Activated naive CD4-positive, alpha-beta T cell treated with Interleukin-2 at 50 U/mL for 16 hours (primary cell): ENCODE data around the gene NEK7.
"Not testable (repeated sequence)": the region's sequence is repeated elsewhere in the genome, so short reads cannot be mapped to it uniquely, and the experiment has no call there.

Source experiments
- DNase-seq: peaks from one replicate; pipeline ENCODE4 v3.0.0-alpha.2; 2020

Gene NEK7

DNA sequence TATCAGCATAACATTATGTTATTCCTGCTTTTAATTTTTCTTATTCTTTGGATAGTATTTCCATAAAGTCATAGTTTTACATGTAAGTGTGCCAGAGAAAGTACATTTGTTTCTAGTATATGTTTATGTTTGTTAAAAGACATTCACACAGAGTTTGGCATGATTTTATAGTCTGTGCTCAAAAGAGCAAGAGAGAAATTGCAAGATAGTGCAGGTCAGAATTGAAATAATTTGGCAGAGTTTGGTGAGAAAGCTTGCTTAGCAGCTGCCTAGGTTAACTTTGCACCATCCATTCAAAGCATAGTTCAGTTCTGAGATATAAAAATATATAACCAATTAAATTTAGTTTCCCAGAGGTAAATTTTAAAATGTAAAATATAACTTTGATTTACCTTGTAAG, 17.0 kb downstream of the NEK7 start:
- DNase-seq = no peak

DNA sequence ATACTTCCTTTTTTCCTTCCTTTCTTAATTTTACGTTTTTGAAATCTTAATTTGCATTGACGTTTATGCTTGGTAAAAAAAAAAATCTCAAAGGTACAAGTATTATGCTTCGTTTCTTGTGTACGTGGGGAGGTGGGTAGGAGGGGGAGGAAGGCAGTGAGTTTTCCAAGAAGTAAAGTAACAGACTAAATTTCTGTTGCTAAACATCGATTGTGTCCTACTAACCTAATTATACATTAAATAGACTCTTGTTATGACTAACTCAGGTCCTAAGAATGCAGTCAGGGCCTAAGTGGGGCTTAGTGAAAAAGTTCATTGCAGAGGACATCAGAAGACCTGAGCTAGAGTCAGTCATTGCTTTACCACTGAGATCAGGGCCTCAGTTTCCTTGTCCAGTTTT, 17.5 kb downstream of the NEK7 start:
- DNase-seq = no peak

DNA sequence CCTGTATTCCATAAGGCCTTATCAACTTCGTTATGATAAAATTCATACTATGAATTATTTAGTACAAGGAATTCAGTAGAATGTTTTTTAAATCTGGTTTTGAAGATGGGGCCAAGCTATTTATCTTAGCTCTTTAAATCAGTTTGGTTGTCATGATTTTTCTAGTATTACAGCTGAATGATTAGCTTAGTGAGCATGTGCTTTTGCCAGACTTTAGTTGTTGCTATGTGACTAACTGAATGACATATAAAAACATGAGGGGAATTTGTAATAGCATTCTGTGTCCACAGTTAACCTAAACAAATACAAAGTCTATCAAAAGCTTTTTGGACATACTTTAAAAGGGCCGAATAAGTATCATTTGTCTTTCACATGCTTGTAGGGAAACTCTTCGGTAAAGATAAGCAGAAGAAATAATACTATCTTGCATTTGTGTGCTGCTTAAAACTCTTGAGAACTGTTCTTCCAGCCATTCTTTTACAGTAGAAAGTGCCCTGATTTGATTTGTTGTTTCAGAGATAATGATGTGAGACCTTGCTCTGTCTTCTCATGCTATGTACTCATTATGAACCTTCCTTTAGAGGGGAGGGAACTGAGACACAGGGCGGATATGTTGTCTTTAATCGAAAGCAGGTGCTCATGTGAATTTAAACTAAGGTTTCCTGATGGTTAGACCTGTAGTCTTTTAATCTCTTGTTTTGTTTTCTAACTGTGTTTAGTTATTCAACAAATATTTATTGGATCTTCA, 18.8 kb downstream of the NEK7 start:
- DNase-seq = no peak

DNA sequence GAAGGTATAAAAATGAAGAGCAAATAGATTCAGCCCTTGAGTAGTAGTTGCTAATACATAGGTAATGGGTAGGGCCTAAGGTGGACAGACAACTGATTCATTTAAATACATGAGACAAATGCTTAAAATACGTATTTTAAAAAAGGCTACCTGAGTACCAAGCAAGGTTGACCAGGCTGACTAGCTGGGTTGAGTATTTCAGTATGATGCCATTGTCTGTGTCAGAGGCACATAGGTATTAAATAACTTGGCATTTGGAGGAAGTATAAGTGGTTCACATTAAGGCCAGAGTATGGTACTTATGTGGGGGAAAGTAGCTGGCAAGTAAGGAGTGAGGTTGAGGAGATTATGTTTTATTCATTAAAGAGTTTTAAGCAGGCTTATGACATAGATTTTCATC, 19.4 kb downstream of the NEK7 start:
- no peak for DNase-seq

DNA sequence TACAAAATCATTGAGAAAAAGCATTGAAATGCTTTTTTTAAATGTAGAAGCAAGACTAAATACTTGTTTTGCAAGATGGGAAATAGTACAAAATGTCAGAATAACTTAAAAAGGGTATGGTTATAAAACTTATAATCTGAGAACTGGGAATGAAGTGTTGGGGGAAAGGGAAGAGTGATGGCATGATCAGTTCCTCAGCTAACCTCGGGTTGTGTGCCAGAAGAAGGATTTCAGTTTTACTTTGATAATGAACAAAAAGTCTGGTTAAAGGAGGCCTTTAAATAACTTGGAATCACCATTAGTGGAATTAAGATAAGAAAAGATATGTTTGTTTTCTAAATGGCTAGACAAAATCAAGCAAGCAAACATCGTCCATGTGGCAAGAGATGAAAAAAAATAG, 20.7 kb downstream of the NEK7 start:
- DNase-seq = no peak

DNA sequence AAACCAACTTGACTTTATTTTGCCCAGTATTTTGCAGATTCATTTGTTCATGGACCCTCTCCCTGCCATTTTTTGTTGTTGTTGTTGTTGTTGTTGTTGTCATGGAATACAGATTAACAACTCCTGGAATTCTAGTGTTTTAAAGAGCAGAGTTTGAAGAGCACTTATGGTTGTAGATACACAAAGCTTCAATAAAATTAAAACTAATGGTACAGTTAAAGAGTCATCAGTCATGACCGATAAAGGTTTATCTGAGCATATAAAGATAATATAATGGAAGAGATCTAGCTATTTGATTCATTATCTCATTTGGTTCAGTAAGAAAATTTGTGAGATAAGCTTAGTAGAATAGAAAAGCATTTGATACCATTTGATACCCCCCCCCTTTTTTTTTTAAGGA, 21.8 kb downstream of the NEK7 start:
- no peak for DNase-seq

DNA sequence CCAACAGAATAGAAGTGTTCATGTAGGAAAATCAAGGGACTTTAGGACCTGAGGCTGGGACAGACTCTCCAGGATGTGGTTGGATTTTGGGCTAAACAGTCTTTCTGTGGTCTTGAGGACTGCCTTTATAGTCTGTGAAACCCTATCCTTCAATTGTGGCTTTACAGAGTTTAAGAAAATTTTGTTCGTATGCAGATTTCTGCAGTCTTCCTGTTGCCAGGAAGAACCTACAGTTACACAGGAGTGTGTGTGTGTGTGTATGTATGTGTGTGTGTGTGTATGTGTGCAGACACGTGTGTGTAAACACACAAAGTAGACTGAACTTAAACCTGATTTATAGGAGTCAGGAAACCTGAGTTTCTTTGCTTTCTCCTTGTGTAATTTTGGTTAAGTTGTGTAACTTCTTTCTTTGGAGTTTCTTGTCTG, 22.8 kb downstream of the NEK7 start:
- no peak for DNase-seq

DNA sequence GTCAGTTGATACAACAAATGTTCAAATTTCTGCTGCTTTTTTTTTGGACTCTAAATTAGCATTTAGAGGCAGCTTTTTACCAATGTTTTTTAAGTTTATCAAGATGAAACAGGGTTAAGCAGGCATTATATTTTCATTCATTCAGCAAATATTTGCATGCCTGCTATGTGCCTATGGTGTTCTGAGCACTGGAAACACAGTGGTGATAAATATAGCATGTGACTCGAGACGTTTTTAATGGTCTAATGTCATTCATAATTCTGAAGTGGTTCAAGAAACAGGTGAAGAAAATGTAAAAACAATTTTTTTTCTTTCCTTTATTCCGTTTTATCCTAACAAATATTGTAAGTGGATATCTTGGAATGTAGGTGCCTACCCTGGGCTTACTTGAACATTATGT, 26.8 kb downstream of the NEK7 start:
- no peak for DNase-seq

DNA sequence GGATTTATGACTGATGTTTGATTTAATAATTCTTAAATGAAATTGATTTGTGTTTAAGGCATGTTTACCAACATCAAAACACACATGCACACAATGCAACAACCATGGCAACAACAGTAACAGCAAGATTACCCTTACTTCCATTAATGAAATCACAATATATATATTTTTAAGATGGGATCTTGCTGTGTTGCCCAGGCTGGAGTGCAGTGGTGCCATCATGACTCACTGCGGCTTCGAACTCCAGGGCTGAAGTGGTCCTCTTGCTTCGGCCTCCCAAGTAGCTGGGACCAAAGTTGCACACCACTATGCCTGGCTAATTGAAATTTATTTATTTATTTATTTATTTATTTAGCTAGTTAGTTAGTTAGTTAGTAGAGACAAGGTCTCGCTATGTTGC, 27.7 kb downstream of the NEK7 start:
- DNase-seq = no peak

DNA sequence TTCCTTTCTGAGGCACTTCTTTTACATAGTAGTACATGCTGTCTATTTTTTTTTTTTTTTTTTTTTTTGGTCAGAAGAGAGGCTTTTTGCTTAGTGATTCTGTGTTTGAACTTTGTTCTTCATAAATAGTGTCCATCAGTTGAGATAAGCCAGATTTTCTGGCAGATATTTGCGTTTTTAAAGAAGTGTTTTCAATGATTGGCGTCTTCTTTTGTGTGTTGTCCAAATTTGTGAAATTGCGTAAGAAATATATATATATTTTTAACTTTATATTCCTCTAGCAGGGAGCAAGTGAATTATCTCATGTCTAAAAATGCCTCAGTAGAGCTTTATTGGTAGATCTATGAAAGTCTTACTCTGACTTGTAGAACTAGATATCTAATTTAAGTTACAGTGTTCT, 28.3 kb downstream of the NEK7 start:
- no peak for DNase-seq

DNA sequence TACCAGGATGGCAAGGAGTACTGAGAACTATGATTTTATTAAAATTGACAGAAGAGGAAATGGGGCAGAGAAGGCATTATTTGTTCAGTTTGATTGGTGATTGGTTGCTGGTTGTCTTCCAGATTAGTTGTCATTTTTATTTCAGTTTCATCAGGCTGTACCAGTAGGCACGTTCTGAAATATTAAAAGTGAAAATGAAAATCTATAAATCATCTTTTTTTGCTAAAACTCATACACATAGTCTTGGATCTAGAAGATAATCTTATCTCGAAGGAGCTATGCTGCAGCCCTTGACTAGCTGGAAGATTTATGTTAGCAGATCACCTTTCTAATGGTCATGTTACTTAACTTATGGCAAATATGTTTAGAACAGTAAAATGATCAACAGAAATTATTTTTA, 29.0 kb downstream of the NEK7 start:
- no peak for DNase-seq

DNA sequence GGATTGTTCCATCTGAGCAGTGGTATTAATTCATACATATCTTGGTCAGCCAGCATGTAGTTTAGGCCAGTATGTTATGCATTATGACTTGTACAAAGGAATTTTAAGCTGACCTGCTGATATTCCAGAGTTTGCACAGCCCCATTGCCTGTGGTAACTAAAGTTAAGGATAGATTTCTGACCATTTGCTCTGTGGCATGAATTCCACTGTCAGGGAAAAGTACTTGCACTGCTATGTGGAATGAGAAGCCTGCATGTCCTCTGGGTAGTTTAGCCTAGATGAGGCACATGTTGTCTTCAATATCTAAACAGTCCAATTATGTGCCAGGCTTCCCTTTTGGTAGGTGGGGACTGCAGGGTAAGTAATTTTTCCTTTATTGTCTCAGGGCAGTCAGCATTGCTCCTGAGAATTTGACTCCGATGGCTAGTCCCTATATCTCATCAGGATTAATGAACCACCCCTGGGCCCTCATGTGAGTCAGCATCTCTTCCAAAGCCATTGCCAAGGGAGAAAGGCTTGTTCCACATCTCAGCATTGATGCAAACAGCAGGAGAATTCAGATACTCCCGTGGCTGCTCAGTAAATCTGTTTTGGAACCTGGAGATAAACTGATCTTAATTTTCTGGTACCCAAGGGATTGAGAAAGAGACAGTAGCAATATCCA, 30.2 kb downstream of the NEK7 start:
- no peak for DNase-seq

DNA sequence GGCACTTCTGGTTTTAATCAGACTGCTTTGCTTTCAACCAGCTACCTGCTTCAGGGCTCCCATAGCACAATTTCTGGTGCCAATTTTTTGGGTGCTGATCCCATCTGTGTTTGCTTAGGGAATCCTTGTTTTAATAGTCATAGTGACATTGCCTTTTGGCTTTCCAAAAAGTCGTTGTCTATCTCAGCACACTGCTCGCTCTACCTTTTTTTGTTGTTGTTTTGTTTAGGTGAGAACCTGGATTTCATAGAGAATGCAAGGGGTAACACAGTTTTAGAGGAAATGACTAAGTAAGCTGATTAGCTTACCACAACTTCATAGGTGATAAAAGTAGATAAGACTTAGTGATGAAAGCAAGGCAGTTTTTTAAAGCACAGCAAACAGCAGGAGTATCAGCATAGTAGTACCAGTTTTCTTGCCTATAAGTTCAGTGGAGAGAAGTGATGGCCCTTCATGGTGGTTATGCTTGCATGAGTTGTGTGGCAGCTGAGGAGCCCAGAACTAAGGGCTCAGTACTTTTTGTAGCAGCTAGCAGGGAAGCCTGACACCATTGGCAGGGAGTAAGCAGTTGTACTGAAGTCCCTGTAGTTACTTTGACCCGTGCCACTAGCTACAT, 31.3 kb downstream of the NEK7 start:
- no peak for DNase-seq

DNA sequence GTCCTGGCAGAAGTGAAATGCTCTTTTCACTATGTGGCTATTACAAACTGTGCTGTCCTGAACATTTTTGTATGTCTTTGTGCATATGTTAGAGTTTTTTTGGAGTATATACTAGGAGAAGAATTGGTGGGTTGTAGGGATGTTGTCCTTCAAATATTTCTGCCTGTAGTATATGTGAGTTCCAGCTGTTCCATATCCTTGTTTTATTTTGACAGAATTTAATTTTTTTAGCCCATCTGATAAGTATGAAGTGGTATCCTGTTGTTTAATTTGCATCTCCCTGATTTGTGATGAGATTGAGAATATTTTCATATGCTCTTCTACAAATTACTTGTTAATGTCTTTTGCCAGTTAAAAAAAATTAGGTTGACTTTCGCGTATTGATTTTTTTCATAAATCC, 34.3 kb downstream of the NEK7 start:
- no peak for DNase-seq

DNA sequence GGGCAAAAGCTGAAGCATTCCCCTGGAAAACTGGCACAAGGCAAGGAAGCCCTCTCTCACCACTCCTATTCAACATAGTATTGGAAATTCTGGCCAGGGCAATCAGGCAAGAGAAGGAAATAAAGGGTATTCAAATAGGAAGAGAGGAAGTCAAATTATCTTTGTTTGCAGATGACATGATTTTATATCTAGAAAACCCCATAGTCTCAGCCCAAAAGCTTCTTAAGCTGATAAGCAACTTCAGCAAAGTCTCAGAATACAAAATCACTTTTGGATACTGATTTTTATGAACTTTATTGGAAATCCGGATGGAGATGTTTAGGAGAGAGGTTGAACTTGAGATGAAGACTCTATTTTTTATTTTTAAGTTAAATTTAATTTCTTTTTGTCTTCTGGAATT, 37.1 kb downstream of the NEK7 start:
- not testable (repeated sequence) for DNase-seq

DNA sequence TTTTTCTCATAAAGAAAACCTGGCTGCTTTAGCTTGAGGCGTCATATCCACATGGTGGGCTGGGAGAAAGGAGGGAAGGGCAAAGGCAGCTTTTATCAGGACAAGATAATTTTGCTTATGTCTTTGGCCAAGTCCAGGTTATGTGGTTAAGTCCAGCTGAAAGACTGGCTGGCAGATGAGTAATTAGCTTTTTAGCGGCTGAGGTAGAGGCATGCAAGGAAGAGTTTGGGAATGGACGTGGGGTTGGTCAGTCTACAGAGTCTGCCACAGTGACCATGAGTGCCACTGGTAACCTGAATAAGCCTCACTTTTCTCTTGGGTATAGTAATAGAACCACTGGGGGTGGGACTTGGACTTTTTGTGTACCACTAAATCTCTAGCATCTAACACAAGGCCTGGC, 39.8 kb downstream of the NEK7 start:
- no peak for DNase-seq

DNA sequence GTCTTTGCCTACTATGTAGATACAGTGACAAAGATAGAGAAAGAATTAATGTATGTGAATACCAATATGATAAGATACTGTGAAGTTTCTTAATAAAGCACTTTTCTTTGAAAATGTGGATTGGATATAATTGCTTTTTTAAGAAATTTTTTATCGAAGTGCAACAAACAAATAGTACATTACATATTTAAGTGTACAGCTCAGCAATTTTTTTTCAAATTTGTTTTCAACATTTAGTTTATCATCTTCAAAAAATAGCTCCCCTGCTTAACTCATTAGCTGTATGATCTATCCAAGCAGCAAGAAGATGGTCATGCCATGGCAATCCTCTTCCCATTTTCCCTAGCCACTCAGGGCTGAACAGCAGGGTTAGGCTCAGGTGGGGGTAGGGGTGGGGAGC, 40.5 kb downstream of the NEK7 start:
- no peak for DNase-seq

DNA sequence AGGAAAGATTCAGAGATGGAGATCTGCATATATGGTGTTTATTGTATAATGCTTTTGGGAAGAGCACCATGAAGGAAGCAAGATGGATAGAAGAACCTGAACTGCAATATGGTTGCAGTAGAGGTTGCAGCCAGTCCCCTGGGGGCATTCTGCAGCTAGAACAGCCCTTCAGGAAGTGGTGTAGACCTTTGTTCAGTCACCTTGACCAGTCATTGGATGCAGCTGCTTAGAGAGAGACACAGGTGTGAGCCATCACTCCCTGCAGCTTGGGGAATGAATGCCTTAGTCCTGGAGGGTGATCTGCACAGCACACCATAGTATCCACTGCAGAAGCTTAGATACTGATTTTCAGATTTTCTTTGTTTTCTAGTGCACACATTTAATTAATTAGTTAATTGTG, 42.3 kb downstream of the NEK7 start:
- no peak for DNase-seq

DNA sequence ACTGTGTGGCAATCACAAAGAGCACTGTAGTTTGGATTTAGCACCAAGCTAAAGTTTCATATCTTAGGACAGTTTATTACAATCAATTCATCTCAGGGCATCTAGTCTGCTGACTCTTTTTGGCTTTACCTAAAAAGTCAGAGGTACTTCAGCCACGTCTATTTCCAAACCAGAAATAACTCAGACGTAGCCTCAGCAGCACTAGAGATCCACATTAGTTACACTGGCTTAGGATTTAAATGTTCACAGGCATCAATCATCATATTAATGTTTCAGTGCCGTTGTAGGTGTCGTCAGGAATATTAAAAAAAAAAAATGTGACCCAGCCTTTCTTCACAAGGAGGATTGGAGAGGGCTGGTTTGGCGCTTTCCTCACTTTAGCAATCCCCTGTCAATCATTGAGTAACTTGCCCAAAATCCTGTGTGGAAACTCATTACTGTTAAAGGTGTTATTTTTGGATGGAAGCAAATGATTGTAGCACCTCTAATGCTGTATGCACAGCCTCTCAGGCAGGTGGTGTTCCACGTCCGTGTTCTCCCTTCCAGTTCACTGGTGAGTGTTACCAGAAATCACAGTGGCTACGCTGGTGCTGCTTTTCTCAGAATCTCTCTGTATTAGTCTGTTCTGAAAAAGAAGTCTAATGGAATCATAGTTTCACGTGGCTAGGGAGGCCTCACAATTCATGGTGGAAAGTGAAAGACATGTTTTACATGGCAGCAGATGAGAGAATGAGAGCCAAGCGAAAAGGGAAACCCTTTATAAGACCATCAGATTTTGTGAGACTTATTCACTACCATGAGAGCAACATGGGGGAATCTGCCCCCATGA, 45.4 kb downstream of the NEK7 start:
- DNase-seq = peak; percentile 45

DNA sequence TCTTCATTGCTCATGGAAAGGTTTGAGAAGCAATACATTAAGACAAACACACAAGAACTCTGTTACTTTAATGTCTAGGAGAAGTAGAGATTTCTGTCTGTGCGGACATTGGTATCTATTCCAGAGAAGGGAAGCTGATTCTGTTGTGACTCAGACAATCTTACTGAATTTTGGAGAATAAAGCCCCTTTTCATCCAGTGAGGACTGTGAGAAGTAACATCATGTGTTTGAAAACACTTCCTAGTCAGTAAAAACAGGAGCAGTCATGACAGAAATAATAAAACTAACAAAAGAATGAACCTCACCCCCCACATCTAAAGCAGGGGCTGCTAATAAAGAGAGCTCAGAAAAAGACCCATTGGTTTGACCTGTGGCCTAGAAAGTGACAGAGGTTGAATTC, 46.6 kb downstream of the NEK7 start:
- DNase-seq = no peak

DNA sequence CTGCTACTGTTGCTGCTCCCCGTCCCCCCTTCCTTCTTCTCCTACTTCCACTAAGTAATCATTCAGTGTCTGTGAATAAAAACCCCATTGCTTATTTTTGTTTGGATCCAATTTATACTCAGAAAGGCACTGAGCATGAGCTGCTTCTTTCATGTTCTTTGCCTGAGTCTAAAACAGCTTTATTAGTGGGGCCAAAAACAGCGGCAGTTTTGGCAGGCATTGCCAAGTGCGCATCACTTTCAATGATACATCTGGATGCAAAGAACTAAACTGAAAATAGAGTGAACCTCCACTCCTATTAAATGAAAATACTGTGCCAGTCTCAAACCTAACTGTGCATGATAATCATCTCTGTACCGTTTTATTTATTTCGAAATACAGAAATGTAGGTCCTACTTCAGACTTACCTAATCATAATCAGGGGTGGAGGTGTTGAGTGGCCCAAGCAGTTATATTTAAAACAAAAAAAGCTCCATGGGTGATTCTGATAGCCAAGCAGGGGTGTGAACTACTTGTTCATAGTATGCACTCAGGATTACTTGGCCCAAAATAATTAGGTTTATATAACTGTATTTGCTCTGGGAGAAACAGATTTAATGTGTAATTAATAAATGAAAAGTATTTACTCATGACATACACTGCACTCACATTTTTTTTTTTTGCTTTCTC, 48.4 kb downstream of the NEK7 start:
- DNase-seq = no peak

DNA sequence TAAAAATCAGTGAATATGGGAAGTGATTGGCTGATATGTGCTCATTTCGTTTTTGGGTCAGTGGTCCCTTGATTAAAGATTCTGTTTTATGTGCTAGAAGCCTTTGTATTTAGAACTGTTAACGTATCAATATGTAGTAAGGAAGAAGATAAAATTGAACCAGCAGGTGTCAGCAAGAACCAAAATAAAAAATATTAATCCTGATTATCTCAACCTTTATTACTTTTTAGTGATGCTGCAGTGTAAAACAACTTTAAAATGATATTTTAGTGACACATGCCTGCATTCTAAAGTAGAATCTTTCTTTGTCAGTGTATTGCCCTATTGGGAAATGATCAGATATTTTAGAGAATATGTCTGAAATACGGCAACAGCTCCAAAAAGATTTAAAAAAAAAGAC, 49.5 kb downstream of the NEK7 start:
- no peak for DNase-seq

DNA sequence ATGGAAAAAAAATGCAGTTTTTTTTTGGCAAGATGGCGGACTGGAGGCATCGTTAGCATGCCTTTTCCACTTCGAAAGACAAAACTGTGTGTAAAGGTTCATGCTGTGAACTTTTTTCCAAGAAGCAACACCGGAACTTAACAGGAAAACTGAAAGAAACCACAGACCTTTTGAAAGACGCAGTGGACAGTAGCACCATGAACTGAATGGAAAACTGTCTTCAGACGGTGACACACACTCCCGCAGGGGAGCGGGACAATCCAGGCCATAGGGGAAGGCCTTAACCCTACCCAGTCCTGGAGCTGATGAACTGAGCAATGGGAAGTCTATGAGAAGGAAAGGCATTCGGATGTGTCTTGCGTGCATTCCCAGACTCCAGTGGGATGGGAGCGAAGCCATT, 54.9 kb downstream of the NEK7 start:
- no peak for DNase-seq
